K562 (cell line): ENCODE measurements around the gene CAMK2A. TPM values are rescaled to one million over a fixed set of nuclear protein-coding genes. Genes with fewer than 3 reads are reported as not detected.

ENCODE experiments used
- ATAC-seq: fragments of 200-7000 bp; cut with Tn5 transposase; 3 replicates; pipeline ENCODE4 v1.9.1; 2020; ENCODE audit warnings: moderate library complexity
- BruUV-seq: library from RNA; stranded (reverse); fragments of 400-500 nt; replicated peaks from 2 replicates; lab custom pipeline; 2021; lab: Mats Ljungman, UMichigan
- CTCF ChIA-PET: fragments of 300-600 bp; formaldehyde crosslinking; extraction: SDS; loops from one replicate; lab custom pipeline; 2021; ENCODE audit warnings: low intra/inter-chr PET ratio; lab: Yijun Ruan, JAX
- POLR2A ChIA-PET: fragments of 300-600, 350-650 bp; sonication (Branson Sonifier 250); formaldehyde crosslinking; extraction: SDS; loops from one replicate; lab custom pipeline; 2021; ENCODE audit warnings: antibody characterized with exemption, inconsistent platforms; lab: Yijun Ruan, JAX
- DNase-seq, 4 experiments: peaks; one replicate each; pipeline versions ENCODE4 v3.0.0 to v3.0.0-alpha.2; 2011 to 2018; ENCODE audit warnings: low spot score in 3 of 4, mixed read lengths in 3 of 4; ENCODE audit errors: extremely low read depth in 1 of 4
- FAIRE-seq: peaks from 2 replicates; lab custom pipeline; 2011; peaks lifted over from hg19 to GRCh38; lab: Jason Lieb, UNC
- H2AFZ ChIP-seq: 2 replicates; pipeline ENCODE4 v1.6.0; 2011; ENCODE audit warnings: low read depth, low read length, control low read depth, inconsistent platforms
- H3K27ac ChIP-seq: fragments of 200-600 bp; 3 replicates; pipeline ENCODE4 v1.8.0; 2011; ENCODE audit warnings: low read depth, mild to moderate bottlenecking, control low read depth, inconsistent platforms, low read length, moderate library complexity, mixed read lengths; ENCODE audit errors: extremely low read depth
- H3K27me3 ChIP-seq, 2 experiments: fragments of 300-600 bp in 1 of 2; 2 replicates in 1 of 2; 3 replicates in 1 of 2; pipeline versions ENCODE4 v1.6.0 to v1.8.0; 2011; ENCODE audit warnings: inconsistent platforms in 2 of 2, low read length in 2 of 2, mild to moderate bottlenecking in 1 of 2, mixed read lengths in 1 of 2, moderate library complexity in 1 of 2; ENCODE audit not compliant: control insufficient read depth in 2 of 2, insufficient read depth in 2 of 2
- H3K36me3 ChIP-seq: fragments of 300-600 bp; 3 replicates; pipeline ENCODE4 v1.8.0; 2011; ENCODE audit warnings: mild to moderate bottlenecking, low read length, inconsistent platforms; ENCODE audit not compliant: control insufficient read depth, insufficient read depth
- H3K4me1 ChIP-seq, 2 experiments: fragments of 200-600 bp in 1 of 2; replicated peaks in 1 of 2; 2 replicates in 1 of 2; 3 replicates in 1 of 2; pipeline versions ENCODE4 v1.5.1 to v1.8.0; 2011; ENCODE audit warnings: inconsistent platforms in 2 of 2, low read length in 2 of 2, mild to moderate bottlenecking in 1 of 2, mixed read lengths in 1 of 2, moderate library complexity in 1 of 2; ENCODE audit not compliant: control insufficient read depth in 2 of 2, insufficient read depth in 2 of 2
- H3K4me2 ChIP-seq: 2 replicates; pipeline ENCODE4 v1.6.1; 2011; ENCODE audit warnings: low read length, control low read depth, inconsistent platforms, mixed read lengths; ENCODE audit not compliant: insufficient read depth
- H3K4me3 ChIP-seq: fragments of 200-600 bp; sonication (generic), shearing (Covaris generic); 2 replicates; pipeline ENCODE4 v1.5.1; 2016; ENCODE audit warnings: control low read depth, inconsistent platforms
- H3K79me2 ChIP-seq: fragments of 200-600 bp; 3 replicates; pipeline ENCODE4 v1.8.0; 2011; ENCODE audit warnings: low read length, inconsistent platforms; ENCODE audit not compliant: control insufficient read depth, insufficient read depth
- H3K9ac ChIP-seq, 2 experiments: 2 replicates each; pipeline versions ENCODE4 v1.6.0 to v1.6.1; 2011; ENCODE audit warnings: low read depth in 2 of 2, low read length in 2 of 2, control low read depth in 1 of 2, inconsistent platforms in 1 of 2, mild to moderate bottlenecking in 1 of 2, mixed read lengths in 1 of 2; ENCODE audit not compliant: insufficient read depth in 1 of 2
- H3K9me1 ChIP-seq: one replicate; pipeline ENCODE4 v1.6.0; 2011; ENCODE audit warnings: inconsistent platforms, mild to moderate bottlenecking, low read length, moderate library complexity; ENCODE audit not compliant: control insufficient read depth, insufficient read depth
- H3K9me3 ChIP-seq: replicated peaks from 2 replicates; pipeline ENCODE4 v1.5.1; 2011; ENCODE audit warnings: low read depth, low read length, inconsistent platforms; ENCODE audit not compliant: control insufficient read depth, insufficient read depth
- H4K20me1 ChIP-seq: replicated peaks from 2 replicates; pipeline ENCODE4 v1.6.1; 2011; ENCODE audit warnings: low read length, inconsistent platforms, mixed read lengths; ENCODE audit not compliant: control insufficient read depth, insufficient read depth
- JUNB ChIP-seq: fragments of 450-650 bp; formaldehyde crosslinking; conservative IDR thresholded peaks from 2 replicates; pipeline ENCODE4 v1.4.0; 2020; ENCODE audit warnings: mild to moderate bottlenecking
- POLR2AphosphoS2 ChIP-seq: IDR thresholded peaks from 2 replicates; pipeline ENCODE4 v1.6.1; 2012; ENCODE audit warnings: low read length, improper control_type of control experiment
- RAD21 ChIP-seq, 2 experiments: fragments of 250-450 bp in 1 of 2; fragments of 450-650 bp in 1 of 2; sonication (Bioruptor Pico) in 1 of 2; formaldehyde crosslinking in 1 of 2; IDR thresholded peaks in 1 of 2; conservative IDR thresholded peaks in 1 of 2; 2 replicates each; pipeline versions ENCODE4 v1.4.0 to v1.8.0; 2020 to 2022; ENCODE audit warnings: mild to moderate bottlenecking in 2 of 2, moderate library complexity in 1 of 2
- ZNF561 ChIP-seq: fragments of 450-650 bp; formaldehyde crosslinking; conservative IDR thresholded peaks from 2 replicates; pipeline ENCODE4 v1.4.0; 2020; ENCODE audit warnings: mild to moderate bottlenecking, moderate library complexity
- WGBS: fragments of 100-300 bp; shearing (Covaris generic); methylation state at CpG from one replicate; pipeline ENCODE4 v1.1.6; 2016; ENCODE audit warnings: low coverage, mixed read lengths; ENCODE audit not compliant: insufficient coverage; ENCODE audit errors: missing lambda C conversion rate; 5-methylcytosine and 5-hydroxymethylcytosine counted together
- in situ Hi-C: fragments of 300-500 bp; cut with MboI; formaldehyde crosslinking; loops from 4 replicates; pipeline ENCODE4 v1.15.0; 2018; ENCODE audit warnings: inconsistent platforms, mixed read lengths
- intact Hi-C: fragments of 100-400 bp; cut with micrococcal nuclease; formaldehyde crosslinking; loops from 2 replicates; pipeline ENCODE4 v1.14.2; 2022
- polyA plus RNA-seq, 8 experiments: library from polyadenylated mRNA; depleted of rRNA in 4 of 8; stranded (reverse) in 5 of 8; unstranded in 3 of 8; fragments of >200 nt; fragmentation: Nextera tagmentation in 2 of 8; fragmentation: Illumina TruSeq in 1 of 8; extraction: Ambion mirVana in 2 of 8; extraction: Trizol in 1 of 8; gene quantifications; 2 replicates each; pipeline versions ENCODE4 v1.2.1 to v1.2.3, GENCODE V29; 2011 to 2014; ENCODE audit warnings: inconsistent platforms in 1 of 8, missing spikeins in 1 of 8
- total RNA-seq, 7 experiments: library from RNA; depleted of rRNA in 6 of 7; stranded (reverse); fragments of >200 nt in 6 of 7; fragmentation: Illumina TruSeq in 2 of 7; extraction: Trizol in 2 of 7; gene quantifications; 2 replicates each; pipeline versions ENCODE4 v1.2.1 to v1.2.3, GENCODE V29; 2011 to 2021; ENCODE audit warnings: low replicate concordance in 1 of 7
- TF ChIP-seq, protein P1 (sequence below): fragments of 450-650 bp; IDR thresholded peaks from 2 replicates; pipeline ENCODE4 v1.6.1; 2016
- TF ChIP-seq, protein P2 (sequence below): fragments of 450-650 bp; conservative IDR thresholded peaks from 2 replicates; pipeline ENCODE4 v1.6.1; 2016; ENCODE audit warnings: missing genetic modification characterization, low read depth, mild to moderate bottlenecking, missing compliant biosample characterization, moderate library complexity

CAMK2A gene
- total and polyA plus RNA-seq, 9 of the 15 experiments (the other 6 are each of a cell fraction or from before 2014, with no cell fraction given): 0.01 to 0.18 (median 0.04) TPM; not detected in 6

DNA sequence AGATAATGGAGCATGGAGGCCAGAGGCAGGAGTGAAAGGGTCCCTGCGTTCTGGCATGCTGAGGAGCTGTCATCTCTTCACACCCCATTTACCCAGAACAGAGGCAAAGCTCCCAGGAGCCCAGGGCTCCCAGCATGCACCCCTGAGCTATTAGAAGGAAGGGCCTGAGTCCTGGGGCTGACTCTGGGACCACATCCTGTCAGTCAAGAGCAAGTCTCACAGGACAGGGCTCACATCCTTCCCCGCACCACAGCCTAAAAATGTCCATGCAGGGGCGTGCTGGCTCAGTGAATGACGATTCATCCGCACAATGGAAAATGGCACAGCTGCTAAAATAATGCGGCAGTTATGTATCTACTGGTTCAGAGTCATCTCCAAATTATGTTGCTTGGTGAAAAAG is 31.4 kb downstream of the CAMK2A start:
- CTCF ChIA-PET: no interaction called here
- BruUV-seq: no TSS peak
- no peaks in the 10 kb centered on the region for H3K79me2 ChIP-seq
- H3K4me2 ChIP-seq: no peak overlapping the region
- POLR2A ChIA-PET: interaction anchor here (0.6 to 1.0 kb wide), 3 partner anchors 12 to 159 kb away, joined by 3 to 6 read pairs (median 5); no protein-coding TSS in a partner anchor
- peaks cover 5% of the 10 kb centered on the region; the same call in 1 of the 2 replicates for H4K20me1 ChIP-seq
- no peak overlapping the region for H2AFZ ChIP-seq
- no peaks in the 10 kb centered on the region for H3K9me3 ChIP-seq
- H3K36me3 ChIP-seq: no peaks in the 10 kb centered on the region
- TF ChIP-seq POLR2AphosphoS2 (no peak), RAD21 (CRISPR knock-in tag; conservative IDR thresholded peaks at IDR 0.05 in 1 of 2, IDR thresholded peaks at IDR 0.05 in 1 of 2) (peak in 1 of 2 experiments; percentile 23; a peak in 2 of 4 replicates)
- TF ChIP-seq, protein P1, sequence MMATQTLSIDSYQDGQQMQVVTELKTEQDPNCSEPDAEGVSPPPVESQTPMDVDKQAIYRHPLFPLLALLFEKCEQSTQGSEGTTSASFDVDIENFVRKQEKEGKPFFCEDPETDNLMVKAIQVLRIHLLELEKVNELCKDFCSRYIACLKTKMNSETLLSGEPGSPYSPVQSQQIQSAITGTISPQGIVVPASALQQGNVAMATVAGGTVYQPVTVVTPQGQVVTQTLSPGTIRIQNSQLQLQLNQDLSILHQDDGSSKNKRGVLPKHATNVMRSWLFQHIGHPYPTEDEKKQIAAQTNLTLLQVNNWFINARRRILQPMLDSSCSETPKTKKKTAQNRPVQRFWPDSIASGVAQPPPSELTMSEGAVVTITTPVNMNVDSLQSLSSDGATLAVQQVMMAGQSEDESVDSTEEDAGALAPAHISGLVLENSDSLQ: peak; percentile 31; the same call in 1 of the 2 replicates
- peaks cover 19 to 44% of the 10 kb centered on the region in 2 experiments for H3K27me3 ChIP-seq
- WGBS: 4% methylated on average over 6 of the region's 6 CpGs
- ATAC-seq: no peak
- DNase-seq: no peak
- no peaks in the 10 kb centered on the region for H3K9me1 ChIP-seq
- no peaks in the 10 kb centered on the region for H3K4me1 ChIP-seq
- H3K9ac ChIP-seq: no peak overlapping the region
- no peak for FAIRE-seq
- in situ Hi-C loops: no loop called here
- no peak overlapping the region for H3K27ac ChIP-seq
- intact Hi-C loops: no loop called here
- H3K4me3 ChIP-seq: no peak overlapping the region

DNA sequence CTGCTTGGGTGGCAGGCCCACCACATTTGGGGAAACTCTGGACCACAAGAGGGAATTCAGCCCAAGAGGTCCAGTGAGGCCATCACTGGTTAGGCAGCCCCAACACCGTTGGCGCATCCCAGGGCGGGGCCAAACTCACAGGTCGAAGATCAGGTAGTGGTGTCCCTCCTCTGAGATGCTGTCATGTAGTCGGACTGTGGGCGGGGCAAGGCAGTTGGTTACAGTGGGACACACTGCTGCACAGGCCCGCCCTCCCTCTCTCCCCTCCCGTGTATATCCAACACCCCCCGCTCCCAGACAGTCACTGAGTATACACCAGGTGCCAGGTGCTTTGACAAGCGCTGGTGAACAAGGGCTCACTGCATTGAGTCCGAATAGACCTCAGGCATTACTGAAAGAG is 32.1 kb downstream of the CAMK2A start:
- Histone ChIP-seq H3K4me1 (no peaks in the 10 kb centered on the region), H3K27ac (no peak overlapping the region), H3K9me3 (no peaks in the 10 kb centered on the region), H3K9ac (no peak overlapping the region), H3K4me2 (no peak overlapping the region), H3K36me3 (no peaks in the 10 kb centered on the region), H3K79me2 (no peaks in the 10 kb centered on the region), H3K4me3 (no peak overlapping the region), H3K27me3 (peaks cover 17 to 41% of the 10 kb centered on the region in 2 experiments), H4K20me1 (peaks cover 8% of the 10 kb centered on the region; the same call in 1 of the 2 replicates), H2AFZ (no peak overlapping the region), H3K9me1 (no peaks in the 10 kb centered on the region)
- 0% methylated on average over 6 of the region's 11 CpGs for WGBS
- POLR2A ChIA-PET: interaction anchor here (0.9 kb wide), 1 partner anchor 11 kb away, joined by 5 read pairs; no protein-coding TSS in a partner anchor
- CTCF ChIA-PET: no interaction called here
- DNase-seq: no peak
- no TSS peak for BruUV-seq
- in situ Hi-C loops: no loop called here
- FAIRE-seq: no peak
- ATAC-seq: no peak; the same call in 2 of the 3 replicates
- intact Hi-C loops: no loop called here
- TF ChIP-seq JUNB (CRISPR knock-in tag): no peak
- TF ChIP-seq, protein P2, sequence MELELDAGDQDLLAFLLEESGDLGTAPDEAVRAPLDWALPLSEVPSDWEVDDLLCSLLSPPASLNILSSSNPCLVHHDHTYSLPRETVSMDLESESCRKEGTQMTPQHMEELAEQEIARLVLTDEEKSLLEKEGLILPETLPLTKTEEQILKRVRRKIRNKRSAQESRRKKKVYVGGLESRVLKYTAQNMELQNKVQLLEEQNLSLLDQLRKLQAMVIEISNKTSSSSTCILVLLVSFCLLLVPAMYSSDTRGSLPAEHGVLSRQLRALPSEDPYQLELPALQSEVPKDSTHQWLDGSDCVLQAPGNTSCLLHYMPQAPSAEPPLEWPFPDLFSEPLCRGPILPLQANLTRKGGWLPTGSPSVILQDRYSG (tag): no peak
- no peak for TF ChIP-seq ZNF561 (CRISPR knock-in tag)
